Suprapubic skin (tissue), 3 donors: ENCODE measurements around the gene PEX7.

Experiments used
- POLR2A ChIP-seq, 2 donors: fragments of 450-650 bp; IDR thresholded peaks; one replicate each; pipeline ENCODE4 v1.6.1; 2017; ENCODE audit warnings: antibody characterized with exemption in 2 of 2, mild to moderate bottlenecking in 2 of 2, moderate library complexity in 2 of 2
- TF ChIP-seq, protein P1 (sequence below), 2 donors: fragments of 200-600 bp in 1 of 2; fragments of 450-650 bp in 1 of 2; sonication (generic) in 1 of 2; IDR thresholded peaks; one replicate each; pipeline ENCODE4 v1.5.1; 2016 to 2019; ENCODE audit warnings: antibody characterized with exemption in 2 of 2, mild to moderate bottlenecking in 1 of 2, moderate library complexity in 1 of 2

DNA sequence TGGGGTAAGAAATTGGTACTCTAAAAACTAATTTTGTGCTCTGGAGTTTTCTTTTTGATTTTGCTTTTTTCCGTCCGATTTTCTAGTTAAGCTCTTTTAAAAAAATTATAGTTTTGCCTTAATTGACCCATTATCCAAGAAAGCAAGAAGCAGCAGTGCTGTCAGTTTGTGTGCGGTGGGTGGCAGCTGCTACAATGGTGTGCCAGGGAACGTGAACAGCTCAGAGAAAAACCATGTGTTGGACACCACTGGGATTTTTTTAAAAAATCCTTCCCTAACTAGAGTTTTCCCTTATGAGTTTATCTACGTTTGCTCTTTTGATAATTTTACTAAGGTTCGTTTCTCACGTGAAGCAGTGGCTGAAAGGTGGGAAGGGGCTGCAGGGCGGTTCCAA, 38.1 kb upstream of the PEX7 start:
- TF ChIP-seq, protein P1, sequence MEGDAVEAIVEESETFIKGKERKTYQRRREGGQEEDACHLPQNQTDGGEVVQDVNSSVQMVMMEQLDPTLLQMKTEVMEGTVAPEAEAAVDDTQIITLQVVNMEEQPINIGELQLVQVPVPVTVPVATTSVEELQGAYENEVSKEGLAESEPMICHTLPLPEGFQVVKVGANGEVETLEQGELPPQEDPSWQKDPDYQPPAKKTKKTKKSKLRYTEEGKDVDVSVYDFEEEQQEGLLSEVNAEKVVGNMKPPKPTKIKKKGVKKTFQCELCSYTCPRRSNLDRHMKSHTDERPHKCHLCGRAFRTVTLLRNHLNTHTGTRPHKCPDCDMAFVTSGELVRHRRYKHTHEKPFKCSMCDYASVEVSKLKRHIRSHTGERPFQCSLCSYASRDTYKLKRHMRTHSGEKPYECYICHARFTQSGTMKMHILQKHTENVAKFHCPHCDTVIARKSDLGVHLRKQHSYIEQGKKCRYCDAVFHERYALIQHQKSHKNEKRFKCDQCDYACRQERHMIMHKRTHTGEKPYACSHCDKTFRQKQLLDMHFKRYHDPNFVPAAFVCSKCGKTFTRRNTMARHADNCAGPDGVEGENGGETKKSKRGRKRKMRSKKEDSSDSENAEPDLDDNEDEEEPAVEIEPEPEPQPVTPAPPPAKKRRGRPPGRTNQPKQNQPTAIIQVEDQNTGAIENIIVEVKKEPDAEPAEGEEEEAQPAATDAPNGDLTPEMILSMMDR (IDR thresholded peaks at IDR 0.05) = no peak
- no peak for TF ChIP-seq POLR2A (IDR thresholded peaks at IDR 0.05)
